Superior temporal gyrus (tissue), 1 donor: ENCODE measurements around the gene DDAH2.

Source experiments
- DNase-seq: peaks from one replicate; pipeline ENCODE4 v3.0.0-alpha.2; 2016; ENCODE audit errors: extremely low spot score

Gene DDAH2

DNA sequence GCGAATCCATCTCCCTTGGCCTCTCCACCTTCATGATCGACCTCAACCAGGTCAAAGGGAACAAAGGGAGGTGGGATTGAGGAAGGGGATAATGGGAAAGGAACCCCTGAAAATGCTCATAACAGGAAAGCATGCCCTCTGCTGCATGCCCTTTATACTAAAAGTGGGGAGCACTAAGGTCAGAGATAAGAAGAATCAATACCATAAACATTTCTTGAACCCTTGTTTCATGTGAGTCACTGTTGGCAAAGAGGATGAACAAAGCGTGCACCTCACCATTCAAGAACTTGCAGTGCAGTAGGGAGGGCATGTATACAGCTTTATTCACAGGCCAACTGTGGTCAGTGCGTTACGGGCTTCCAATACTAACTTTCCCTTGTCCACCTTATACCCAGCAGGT is 31.7 kb upstream of the DDAH2 start:
- DNase-seq, result no peak

DNA sequence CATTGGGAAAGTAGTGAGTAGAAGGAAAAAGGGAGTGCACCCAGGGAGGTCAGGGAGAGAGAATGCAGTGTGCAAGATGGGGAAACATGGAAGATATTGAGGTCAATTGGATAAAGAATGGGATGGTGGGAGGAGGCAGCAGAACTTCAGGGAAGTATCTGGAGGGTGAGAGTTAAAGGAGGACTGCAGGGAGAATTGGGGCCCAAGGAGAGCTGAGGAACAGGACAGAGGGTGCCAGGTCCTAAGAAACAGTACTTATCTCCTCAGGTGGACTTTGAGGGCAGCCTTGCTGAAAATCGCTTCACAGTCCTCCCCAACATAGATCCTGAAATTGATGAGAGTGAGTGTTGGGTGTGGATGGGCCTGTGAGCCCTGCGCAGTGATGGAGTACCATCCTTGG is 29.2 kb upstream of the DDAH2 start:
- DNase-seq, result no peak

DNA sequence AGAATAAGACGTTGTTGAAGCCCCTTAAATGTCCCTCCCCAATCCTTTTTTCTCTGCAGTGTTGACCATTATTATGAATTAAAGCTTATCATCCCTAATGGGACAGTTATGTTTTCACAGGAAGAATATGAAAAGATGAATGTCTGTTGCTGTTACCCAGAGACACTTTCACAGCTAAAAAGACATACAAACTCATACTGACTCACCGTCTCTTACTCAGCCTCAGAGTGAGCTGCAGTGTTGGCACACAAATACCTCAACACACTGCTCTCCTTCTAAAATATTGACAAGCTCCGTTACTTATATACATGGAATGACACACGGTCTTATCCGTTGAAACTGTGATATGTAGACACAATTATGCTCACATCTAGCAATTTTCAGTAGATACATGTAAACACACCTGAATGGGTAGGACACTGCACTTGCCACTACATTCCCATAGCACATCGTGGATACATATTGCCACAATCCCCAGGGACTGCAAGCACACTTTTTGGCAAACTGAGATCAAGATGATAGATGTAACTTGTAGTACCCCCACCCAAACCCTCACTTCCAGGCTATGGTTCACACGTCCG is 23.7 kb upstream of the DDAH2 start:
- DNase-seq, result no peak

GRCh38 chr6:31750411-31751022 is 21.4 kb upstream of the DDAH2 start:
- no peak for DNase-seq

DNA sequence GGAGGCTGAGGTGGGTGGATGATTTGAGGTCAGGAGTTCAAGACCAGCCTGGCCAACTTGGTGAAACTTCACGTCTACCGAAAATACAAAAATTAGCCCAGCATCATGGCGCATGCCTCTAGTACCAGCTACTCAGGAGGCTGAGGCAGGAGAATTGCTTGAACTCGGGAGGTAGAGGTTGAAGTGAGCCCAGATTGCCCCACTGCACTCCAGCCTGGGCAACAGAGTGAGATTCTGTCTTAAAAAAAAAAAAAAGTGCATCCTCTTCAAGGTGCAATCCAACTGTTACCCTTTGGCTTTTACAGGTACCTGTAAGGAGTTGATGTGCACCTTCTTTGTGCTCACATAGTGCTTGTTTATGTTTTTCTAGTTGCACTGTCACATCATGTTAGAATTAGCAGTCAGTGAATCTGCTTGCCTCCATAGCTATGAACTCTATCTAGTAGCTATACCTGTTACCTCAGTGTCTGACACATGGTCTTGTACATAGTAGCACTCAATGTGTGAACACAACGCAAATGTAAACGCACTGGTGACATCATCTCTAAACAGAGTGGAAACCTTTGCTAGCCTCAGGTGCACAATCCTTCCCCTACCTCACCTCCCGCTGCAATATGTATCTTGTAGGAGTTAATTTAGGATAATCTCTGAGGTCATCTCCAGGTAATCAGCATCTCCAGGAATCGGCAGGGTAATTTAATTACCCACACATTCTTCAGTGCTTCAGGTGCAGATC is 20.4 kb upstream of the DDAH2 start:
- no peak for DNase-seq

DNA sequence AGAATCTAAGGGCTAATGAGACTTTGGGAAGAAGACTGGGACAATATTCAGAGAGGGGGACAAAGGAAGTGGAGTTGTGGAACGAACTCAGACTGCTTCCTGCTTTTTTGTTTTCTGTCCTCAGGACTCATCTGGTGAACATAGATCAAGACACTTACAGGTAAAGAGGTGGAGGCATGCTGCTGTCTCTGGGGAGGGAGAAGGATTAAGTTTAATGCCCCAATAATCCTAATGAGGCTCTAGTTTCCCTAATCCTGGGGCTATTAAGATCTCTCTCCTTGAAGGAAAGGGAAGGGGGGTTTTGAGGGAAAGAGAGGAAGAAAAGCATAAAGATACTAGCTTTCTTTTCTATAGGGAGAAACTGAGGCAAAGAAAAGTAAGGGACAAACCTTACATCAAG is 15.3 kb upstream of the DDAH2 start:
- DNase-seq, result no peak

DNA sequence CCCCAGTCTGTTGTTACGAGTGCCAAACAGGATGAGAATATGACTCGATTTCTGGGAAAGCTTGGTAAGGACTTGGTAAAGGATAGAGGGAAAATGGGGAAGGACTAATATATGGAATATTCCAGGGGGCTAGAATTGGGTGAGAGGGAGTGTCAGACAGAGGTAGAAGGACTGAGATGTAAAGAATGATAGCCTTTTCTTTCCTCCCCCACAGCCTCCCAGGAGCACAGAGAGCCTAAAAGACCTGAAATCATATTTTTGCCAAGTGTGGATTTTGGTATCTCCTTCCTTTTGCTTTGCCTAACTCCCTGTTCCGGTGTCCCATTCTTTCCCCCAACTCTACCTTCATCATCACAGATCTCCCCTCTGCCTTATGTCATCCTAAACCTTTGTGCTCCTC is 13.8 kb upstream of the DDAH2 start:
- no peak for DNase-seq

DNA sequence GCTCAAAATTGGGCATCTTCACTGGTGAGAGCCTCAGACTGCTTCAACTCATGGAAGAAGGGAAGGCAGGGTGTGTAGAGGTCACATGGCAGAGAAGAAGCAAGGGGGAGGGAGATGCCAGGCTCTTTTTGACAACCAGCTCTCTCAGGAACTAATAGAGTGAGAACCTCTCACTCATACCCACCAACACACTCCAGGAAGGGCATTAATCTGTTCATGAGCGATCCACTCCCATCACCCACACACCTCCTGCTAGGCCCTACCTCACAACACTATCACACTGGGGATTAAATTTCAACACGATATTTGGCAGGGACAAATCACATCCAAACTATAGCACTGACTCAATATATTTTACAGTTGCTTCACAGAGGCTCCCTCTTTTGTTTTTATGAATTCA is 12.7 kb upstream of the DDAH2 start:
- no peak for DNase-seq

DNA sequence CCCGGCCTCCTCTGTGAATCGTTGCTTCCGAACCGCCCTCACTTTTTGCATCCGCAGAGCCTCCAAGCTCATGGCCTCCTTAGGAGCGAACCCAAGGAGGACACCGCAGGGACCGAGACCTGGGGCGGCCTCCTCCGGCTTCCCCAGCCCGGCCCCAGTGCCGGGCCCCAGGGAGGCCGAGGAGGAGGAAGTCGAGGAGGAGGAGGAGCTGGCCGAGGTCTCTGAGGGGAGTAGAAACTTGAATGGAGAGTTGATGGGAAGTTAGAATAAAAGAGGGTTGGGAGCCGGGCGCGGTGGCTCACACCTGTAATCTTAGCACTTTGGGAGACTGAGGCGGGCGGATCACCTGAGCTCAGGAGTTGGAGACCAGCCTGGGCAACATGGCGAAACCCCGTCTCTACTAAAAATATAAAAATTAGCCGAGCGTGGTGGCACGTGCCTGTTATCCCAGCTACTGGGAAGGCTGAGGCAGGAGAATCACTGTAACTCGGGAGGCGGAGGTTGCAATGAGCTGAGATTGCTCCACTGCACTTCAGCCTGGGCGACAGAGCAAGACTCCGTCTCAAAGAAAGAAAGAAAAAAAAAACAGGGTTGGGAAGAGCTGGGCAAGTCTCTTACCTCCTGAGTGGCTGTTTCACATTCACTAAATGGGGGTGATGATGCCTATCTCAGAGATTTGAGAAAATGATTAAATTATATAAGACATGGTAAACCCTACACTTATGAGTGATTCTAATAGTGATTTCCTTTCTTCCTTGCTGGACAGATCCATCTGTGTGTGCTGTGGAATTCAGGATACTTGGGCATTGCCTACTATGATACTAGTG is 11.5 kb upstream of the DDAH2 start:
- DNase-seq, result no peak

DNA sequence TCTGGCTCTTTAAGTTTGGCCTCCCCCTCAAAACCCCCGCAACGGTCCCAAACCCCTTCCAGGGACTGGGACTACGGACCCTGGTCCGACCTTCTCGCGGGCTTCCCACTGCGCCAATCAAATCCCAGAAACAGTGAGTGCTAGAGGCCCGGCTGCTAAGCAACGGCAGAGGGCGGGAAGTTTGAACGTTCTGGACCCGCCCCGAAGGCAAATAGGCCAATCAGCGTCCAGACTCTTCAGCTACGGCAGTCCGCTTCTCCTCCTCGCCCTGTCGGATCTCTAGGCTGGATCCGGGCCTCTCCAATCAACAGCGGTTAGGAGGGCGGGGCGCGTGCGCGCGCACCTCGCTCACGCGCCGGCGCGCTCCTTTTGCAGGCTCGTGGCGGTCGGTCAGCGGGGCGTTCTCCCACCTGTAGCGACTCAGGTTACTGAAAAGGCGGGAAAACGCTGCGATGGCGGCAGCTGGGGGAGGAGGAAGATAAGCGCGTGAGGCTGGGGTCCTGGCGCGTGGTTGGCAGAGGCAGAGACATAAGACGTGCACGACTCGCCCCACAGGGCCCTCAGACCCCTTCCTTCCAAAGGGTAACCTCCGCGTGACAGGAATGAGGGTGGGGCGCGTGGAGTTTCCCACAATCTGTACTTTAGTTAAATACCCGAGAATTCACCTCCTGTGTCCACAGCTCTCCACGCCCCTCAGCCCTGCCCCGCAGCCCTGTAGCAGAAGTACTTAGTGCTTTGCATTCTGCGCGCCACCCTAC is 10.7 kb upstream of the DDAH2 start, which contains the start of gene MSH5:
Gene MSH5 (plus strand): TSS at position 367 of the 758 bp plus-strand sequence. CDS start 462 bp downstream, outside the sequence.
- DNase-seq, result peak; percentile 100

GRCh38 chr6:31737991-31738979 is 9.2 kb upstream of the DDAH2 start:
- no peak for DNase-seq

- no peak for DNase-seq
These were observed 8.4 kb upstream of the DDAH2 start for GRCh38 chr6:31737315-31737990.

- DNase-seq, result no peak
These were observed 7.7 kb upstream of the DDAH2 start for GRCh38 chr6:31736768-31737314.

- DNase-seq, result no peak
These were observed 7.1 kb upstream of the DDAH2 start, which contains the start of gene CLIC1 for GRCh38 chr6:31736021-31736767. Gene CLIC1, minus strand, starts transcription at chr6:31736530. Its CDS starts 230 bp downstream, at chr6:31736300.

- no peak for DNase-seq
These were observed 5.8 kb upstream of the DDAH2 start for GRCh38 chr6:31734821-31735406.

- no peak for DNase-seq
These were observed 5.2 kb upstream of the DDAH2 start for GRCh38 chr6:31734247-31734820.

DNA sequence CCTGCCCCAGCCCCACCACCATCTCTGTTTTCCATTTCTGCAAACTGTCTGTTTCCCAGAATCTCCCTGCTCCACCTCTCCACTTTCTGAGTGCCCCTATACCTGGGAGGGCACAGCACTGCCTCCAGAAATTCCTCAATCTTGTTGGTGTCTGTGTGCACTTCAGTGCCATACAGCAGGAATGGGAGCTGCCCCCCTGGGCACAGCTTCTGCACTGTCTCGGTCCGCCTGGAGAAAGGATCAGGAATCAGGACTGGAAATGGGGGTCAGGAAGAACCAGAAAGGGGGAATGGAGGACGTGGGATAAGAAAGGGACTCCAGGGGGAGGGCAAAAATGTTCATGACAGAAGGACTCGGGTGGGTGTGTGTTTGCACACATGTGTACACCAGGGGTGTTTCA is 4.6 kb upstream of the DDAH2 start:
- no peak for DNase-seq

- no peak for DNase-seq
These were observed 2.9 kb upstream of the DDAH2 start for GRCh38 chr6:31732029-31732428.
